PC-9 (cell line): Measurements from ENCODE around the gene PLEKHH2. TPM values are rescaled to one million over a fixed set of nuclear protein-coding genes. Genes with fewer than 3 reads are reported as not detected.

Experiments
- BruUV-seq: library from RNA; stranded (reverse); fragments of 400-500 nt; replicated peaks from 2 replicates; lab custom pipeline; 2021; lab: Mats Ljungman, UMichigan
- CTCF ChIA-PET: fragments of 300-600 bp; sonication (Branson Sonifier 250); formaldehyde crosslinking; loops from one replicate; lab custom pipeline; 2022; ENCODE audit warnings: antibody characterized with exemption; lab: Charles Lee
- POLR2A ChIA-PET: fragments of 300-600 bp; sonication (Branson Sonifier 250); formaldehyde crosslinking; loops from one replicate; lab custom pipeline; 2022; ENCODE audit warnings: antibody characterized with exemption; ENCODE audit not compliant: unreplicated experiment; lab: Charles Lee
- DNase-seq, 2 experiments: peaks; one replicate each; pipeline versions ENCODE4 v3.0.0 to v3.0.0-alpha.2; 2015 to 2022; ENCODE audit warnings: mixed read lengths in 1 of 2
- H2AFZ ChIP-seq: fragments of 200-600 bp; sonication (generic); 2 replicates; pipeline ENCODE4 v1.8.1; 2017; ENCODE audit warnings: antibody characterized with exemption
- H3F3A ChIP-seq: fragments of 200-600 bp; sonication (generic); 2 replicates; pipeline ENCODE4 v1.8.1; 2017; ENCODE audit warnings: antibody characterized with exemption, mild to moderate bottlenecking, low read depth; ENCODE audit not compliant: insufficient read depth
- H3K27ac ChIP-seq: fragments of 200-600 bp; sonication (generic); 2 replicates; pipeline ENCODE4 v1.6.1; 2016; ENCODE audit warnings: mixed run types
- H3K27me3 ChIP-seq: fragments of 200-600 bp; sonication (generic); 2 replicates; pipeline ENCODE4 v1.6.1; 2016; ENCODE audit warnings: low read depth, mixed run types; ENCODE audit not compliant: insufficient read depth
- H3K36me3 ChIP-seq: fragments of 200-600 bp; sonication (generic); 2 replicates; pipeline ENCODE4 v1.6.1; 2016; ENCODE audit warnings: low read depth, mixed run types
- H3K4me1 ChIP-seq: fragments of 200-600 bp; sonication (generic); replicated peaks from 2 replicates; pipeline ENCODE4 v1.6.1; 2016; ENCODE audit warnings: mixed run types; ENCODE audit not compliant: insufficient read depth
- H3K4me2 ChIP-seq: fragments of 200-600 bp; sonication (generic); 2 replicates; pipeline ENCODE4 v1.6.1; 2017; ENCODE audit warnings: mixed run types
- H3K4me3 ChIP-seq: fragments of 200-600 bp; sonication (generic); 2 replicates; pipeline ENCODE4 v1.6.1; 2016; ENCODE audit warnings: mixed run types
- H3K79me2 ChIP-seq: fragments of 200-600 bp; sonication (generic); 2 replicates; pipeline ENCODE4 v1.6.1; 2017; ENCODE audit warnings: low read depth, mixed run types
- H3K9me2 ChIP-seq: fragments of 200-600 bp; sonication (generic); 2 replicates; pipeline ENCODE4 v1.8.1; 2017; ENCODE audit warnings: mild to moderate bottlenecking; ENCODE audit not compliant: insufficient read depth
- H3K9me3 ChIP-seq: fragments of 200-600 bp; sonication (generic); 2 replicates; pipeline ENCODE4 v1.8.1; 2016; ENCODE audit warnings: low read depth; ENCODE audit not compliant: insufficient read depth
- H4K20me1 ChIP-seq: fragments of 200-600 bp; sonication (generic); 2 replicates; pipeline ENCODE4 v1.8.1; 2017; ENCODE audit not compliant: insufficient read depth
- CTCF ChIP-seq: fragments of 200-600 bp; sonication (generic); conservative IDR thresholded peaks from 2 replicates; pipeline ENCODE4 v1.6.1; 2017; ENCODE audit warnings: mixed run types, antibody characterized with exemption, mild to moderate bottlenecking, moderate library complexity
- EZH2 ChIP-seq: fragments of 200-600 bp; sonication (generic); IDR thresholded peaks from 2 replicates; pipeline ENCODE4 v1.8.0; 2017; ENCODE audit warnings: antibody characterized with exemption, low read depth
- intact Hi-C: fragments of 100-400 bp; cut with micrococcal nuclease; formaldehyde crosslinking; loops from one replicate; pipeline ENCODE4 v1.10.0; 2022; ENCODE audit not compliant: unreplicated experiment
- total RNA-seq: library from RNA; stranded (reverse); gene quantifications from 2 replicates; pipeline ENCODE4 v1.2.3, GENCODE V29; 2021

PLEKHH2 gene
- total RNA-seq, 1 experiment from 2014 or later: 1.6 TPM

GRCh38 chr2:43612944-43613343 is 24.1 kb upstream of the PLEKHH2 start:
- no peak overlapping the region for H3K27ac ChIP-seq
- ChIA-PET CTCF (no interaction called here), POLR2A (no interaction called here)
- intact Hi-C loops: loop anchor here (1.0 to 10.0 kb wide), 3 partner anchors 182 to 1342 kb away; no protein-coding TSS in a partner anchor
- H3K27me3 ChIP-seq: no peaks in the 10 kb centered on the region
- H3K4me3 ChIP-seq: no peak overlapping the region
- no peaks in the 10 kb centered on the region for H3F3A ChIP-seq
- BruUV-seq: no TSS peak
- H3K9me3 ChIP-seq: no peaks in the 10 kb centered on the region
- peak overlapping the region; percentile 11; the same call in 1 of the 2 replicates for H3K4me2 ChIP-seq
- no peaks in the 10 kb centered on the region for H3K36me3 ChIP-seq
- no peak for DNase-seq
- H3K9me2 ChIP-seq: no peaks in the 10 kb centered on the region
- no peaks in the 10 kb centered on the region for H4K20me1 ChIP-seq
- no peaks in the 10 kb centered on the region for H3K79me2 ChIP-seq
- no peak overlapping the region for H2AFZ ChIP-seq
- TF ChIP-seq EZH2 (no peak), CTCF (no peak)
- 0 out of 2 replicates have a peak, but pooled peaks cover 3% of the 10 kb centered on the region for H3K4me1 ChIP-seq

DNA sequence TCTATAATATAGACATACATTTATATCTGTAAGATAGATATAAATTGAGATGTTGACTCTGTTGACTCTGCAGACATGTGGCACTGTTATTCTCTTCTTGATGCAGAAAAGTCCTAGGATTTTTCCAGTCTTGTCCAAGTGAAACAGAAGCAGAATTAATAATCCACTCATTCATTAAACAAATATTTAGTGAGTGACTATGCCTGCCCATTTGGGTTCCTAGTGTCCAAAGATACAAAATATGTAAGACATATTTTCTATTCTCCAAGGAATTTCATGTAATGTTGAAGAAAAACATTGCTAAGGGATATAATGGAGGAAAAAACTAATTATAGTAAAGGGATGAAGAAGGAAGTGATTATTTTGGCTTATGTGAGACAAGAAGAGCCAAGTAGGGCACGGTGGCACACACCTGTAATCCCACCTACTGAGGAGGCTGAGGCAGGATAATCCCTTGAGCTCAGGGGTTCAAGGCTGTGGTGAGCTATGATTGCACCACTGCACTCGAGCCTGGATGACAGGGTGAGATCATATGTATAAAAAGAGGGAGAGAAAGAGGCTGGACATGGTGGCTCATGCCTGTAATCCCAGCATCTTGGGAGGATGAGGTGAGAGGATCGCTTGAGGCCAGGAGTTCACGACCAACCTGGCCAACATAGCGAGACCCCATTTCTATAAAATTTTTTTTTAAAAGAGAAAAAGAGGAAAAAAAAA is 19.9 kb upstream of the PLEKHH2 start:
- no TSS peak for BruUV-seq
- no peak overlapping the region for H3K4me2 ChIP-seq
- H2AFZ ChIP-seq: no peak overlapping the region
- H3K9me3 ChIP-seq: no peaks in the 10 kb centered on the region
- ChIA-PET POLR2A (no interaction called here), CTCF (interaction anchor here (0.7 kb wide), 1 partner anchor 1774 kb away, joined by 9 read pairs; no protein-coding TSS in a partner anchor)
- no peaks in the 10 kb centered on the region for H3K36me3 ChIP-seq
- intact Hi-C loops: loop anchor here (10.0 kb wide), 2 partner anchors 178 to 1338 kb away; no protein-coding TSS in a partner anchor
- DNase-seq: no peak
- H3F3A ChIP-seq: no peaks in the 10 kb centered on the region
- no peak overlapping the region for H3K4me3 ChIP-seq
- no peaks in the 10 kb centered on the region for H3K79me2 ChIP-seq
- TF ChIP-seq CTCF (no peak), EZH2 (no peak)
- no peak overlapping the region for H3K27ac ChIP-seq
- no peaks in the 10 kb centered on the region for H4K20me1 ChIP-seq
- 0 out of 2 replicates have a peak, but pooled peaks cover 3% of the 10 kb centered on the region for H3K4me1 ChIP-seq
- no peaks in the 10 kb centered on the region for H3K9me2 ChIP-seq
- no peaks in the 10 kb centered on the region for H3K27me3 ChIP-seq

- no peak for DNase-seq
- Histone ChIP-seq H3K27me3 (no peaks in the 10 kb centered on the region), H4K20me1 (no peaks in the 10 kb centered on the region), H3K9me3 (no peaks in the 10 kb centered on the region), H3K9me2 (no peaks in the 10 kb centered on the region), H3K79me2 (no peaks in the 10 kb centered on the region), H3F3A (no peaks in the 10 kb centered on the region), H3K4me1 (no peaks in the 10 kb centered on the region), H3K27ac (no peak overlapping the region), H3K4me3 (no peak overlapping the region), H2AFZ (no peak overlapping the region), H3K36me3 (no peaks in the 10 kb centered on the region), H3K4me2 (no peak overlapping the region)
- ChIA-PET CTCF (no interaction called here), POLR2A (no interaction called here)
- no TSS peak for BruUV-seq
- TF ChIP-seq EZH2 (no peak), CTCF (no peak)
- intact Hi-C loops: loop anchor here (10.0 kb wide), 2 partner anchors 175 to 1335 kb away; no protein-coding TSS in a partner anchor
Observed at GRCh38 chr2:43619511-43619910, 17.5 kb upstream of the PLEKHH2 start.
